ENCODE data around the gene PPID.
"Not testable (repeated sequence)": the region's sequence is repeated elsewhere in the genome, so short reads cannot be mapped to it uniquely, and the experiment has no call there.

Gene PPID

GRCh38 chr4:158729716-158730559 lies 6.7 kb upstream of the PPID start:
- DNase-seq (ENCODE audit: low read depth), result no peak

DNA sequence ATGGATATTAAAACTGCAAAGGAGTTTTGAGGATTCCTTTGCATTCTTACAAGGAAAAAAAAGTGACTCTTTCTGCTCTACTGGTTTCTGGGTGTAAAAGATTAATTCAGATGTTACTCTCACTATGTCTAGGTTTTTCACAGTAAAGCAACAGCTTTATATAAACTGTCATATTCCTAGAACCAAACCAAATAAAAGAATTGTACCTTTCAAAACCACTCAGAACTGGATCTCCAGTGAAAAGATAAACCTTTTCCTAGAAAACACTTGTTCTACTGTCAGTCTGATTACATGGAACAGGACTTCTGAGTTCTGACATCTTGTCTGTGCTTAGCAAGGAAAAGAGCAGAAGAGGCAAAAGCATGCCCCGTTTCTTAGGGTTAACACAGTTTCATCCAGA lies 5.0 kb upstream of the PPID start:
- no peak for DNase-seq (ENCODE audit: low read depth)

DNA sequence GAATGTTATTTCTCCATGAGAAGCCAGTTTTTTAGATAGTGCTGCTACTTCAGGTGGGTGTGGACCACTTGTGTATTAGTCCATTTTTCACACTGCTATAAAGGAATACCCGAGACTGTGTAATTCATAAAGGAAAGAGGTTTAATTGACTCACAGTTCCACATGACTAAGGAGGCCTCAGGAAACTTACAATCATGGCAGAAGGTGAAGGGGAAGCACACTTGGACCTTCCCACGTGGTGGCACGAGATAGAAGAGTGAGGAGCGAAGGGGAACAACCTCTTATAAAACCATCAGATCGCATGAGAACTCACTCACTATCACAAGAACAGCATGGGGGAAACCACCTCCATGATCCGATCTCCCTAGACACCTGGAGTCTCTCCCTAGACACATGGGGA lies 3.4 kb upstream of the PPID start:
- DNase-seq (ENCODE audit: low read depth), result no peak

DNA sequence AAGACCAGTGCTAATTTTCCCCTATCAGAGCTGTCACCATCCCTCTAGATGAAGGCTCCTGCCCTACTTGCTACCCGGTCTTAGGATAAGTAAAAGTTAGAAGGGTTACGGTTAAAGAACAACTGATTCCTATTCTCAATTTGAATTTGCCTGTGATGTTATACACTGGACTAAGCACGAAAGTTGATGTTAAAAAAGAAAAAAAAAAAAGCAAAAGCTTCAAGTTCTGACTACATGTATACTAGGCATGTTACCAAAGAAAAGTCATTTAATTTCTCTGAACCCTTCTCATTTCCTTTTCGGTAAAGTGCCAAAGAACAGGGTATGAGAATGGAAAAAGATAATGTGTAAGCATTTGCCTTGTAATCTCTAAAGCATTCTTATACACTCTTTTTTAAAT lies 1.4 kb upstream of the PPID start:
- no peak for DNase-seq (ENCODE audit: low read depth)

DNA sequence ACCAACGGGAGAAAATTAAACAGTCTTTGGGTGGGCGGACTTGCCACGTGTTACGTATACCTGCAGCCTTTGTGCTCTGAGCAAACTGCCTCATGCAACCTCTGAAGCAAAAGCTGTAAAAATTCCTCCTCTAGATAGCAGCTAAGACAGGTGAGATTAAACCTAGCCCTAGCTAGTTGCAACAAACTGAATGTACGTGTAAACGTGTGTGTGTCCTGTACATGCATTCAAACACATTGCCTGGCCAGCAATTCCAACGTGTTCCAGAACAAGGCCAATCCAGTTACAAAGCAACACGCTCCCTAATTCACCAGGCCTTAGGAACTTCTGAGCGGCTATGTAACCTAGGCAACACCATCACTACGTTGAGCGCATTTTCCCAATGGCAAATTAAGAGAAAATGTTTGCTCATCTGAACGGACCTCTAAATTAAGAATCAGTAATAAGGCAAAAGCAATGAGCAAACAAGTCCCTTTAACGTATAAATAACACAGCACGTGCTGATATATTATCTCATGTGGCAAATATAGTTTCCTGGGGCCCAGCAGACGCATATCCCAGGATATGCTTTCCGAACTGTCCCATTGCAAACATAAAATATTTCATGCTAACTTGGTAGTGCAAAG lies 792 bp downstream of the PPID start:
- DNase-seq (ENCODE audit: low read depth), result no peak

GRCh38 chr4:158721680-158722079 lies 1.5 kb downstream of the PPID start:
- no peak for DNase-seq (ENCODE audit: low read depth)

- DNase-seq (ENCODE audit: low read depth), result no peak
Measured at GRCh38 chr4:158715802-158716201, 7.4 kb downstream of the PPID start.

- DNase-seq (ENCODE audit: low read depth), result no peak
Measured at GRCh38 chr4:158714937-158715336, 8.3 kb downstream of the PPID start.

DNA sequence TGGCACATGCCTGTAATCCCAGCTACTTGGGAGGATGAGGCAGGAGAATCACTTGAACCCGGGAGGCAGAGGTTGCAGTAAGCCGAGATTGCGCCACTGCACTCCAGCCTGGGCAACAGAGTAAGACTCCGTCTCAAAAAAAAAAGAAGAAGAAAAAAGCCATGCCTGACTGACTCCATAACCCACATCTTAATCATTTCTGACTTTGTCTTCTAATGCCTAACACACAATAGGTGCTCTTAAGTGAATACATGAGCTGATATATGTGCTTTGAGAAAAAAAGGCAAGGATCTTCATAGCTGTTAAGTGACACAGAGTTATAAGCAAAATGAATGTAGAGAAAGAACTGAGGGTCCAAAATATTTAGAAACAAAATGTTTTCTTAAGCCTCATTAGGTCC lies 10.6 kb downstream of the PPID start:
- not testable (repeated sequence) for DNase-seq (ENCODE audit: low read depth)

DNA sequence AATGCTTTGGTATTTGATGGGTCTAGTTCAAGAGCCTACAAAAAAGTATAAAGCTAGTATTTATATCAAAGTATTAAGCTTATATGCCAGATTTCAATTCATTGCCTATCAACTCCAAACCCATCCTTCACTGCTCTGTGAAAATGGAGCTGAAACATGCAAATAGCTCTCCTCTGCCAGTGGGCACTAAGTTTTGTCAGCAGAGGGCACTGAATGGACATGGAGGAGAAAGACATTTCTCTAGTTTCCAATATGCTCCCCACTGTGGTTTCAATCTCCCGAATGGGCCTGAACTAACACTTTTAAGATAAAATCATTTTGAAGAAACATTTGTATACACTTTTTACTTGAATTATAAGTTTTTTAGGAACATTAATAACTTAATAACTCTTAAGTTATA lies 12.4 kb downstream of the PPID start:
- DNase-seq (ENCODE audit: low read depth), result no peak

GRCh38 chr4:158704274-158704673 lies 18.9 kb downstream of the PPID start:
- no peak for DNase-seq (ENCODE audit: low read depth)

GRCh38 chr4:158688813-158689212 lies 34.4 kb downstream of the PPID start:
- DNase-seq (ENCODE audit: low read depth), result no peak

GRCh38 chr4:158682066-158682465 lies 41.1 kb downstream of the PPID start:
- no peak for DNase-seq (ENCODE audit: low read depth)

- DNase-seq (ENCODE audit: low read depth), result no peak
Measured at GRCh38 chr4:158681629-158682028, 41.6 kb downstream of the PPID start.

DNA sequence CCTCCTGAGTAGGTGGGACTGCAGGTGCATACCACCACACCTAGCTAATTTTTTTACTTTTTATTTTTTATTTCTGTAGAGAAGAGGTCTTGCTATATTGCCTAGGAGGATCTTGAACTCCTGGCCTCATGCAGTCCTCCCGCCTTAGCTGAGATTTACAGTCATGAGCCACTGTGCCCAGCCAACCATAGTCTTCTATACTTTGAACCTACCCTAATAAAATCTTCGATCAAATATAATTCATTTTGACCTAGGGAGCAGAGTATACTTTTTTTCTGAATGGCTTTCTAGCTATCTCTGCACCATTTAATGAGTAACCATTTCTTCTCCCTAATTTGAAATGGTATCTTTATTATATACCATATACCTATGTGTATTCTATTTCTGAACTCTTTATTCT lies 44.4 kb downstream of the PPID start:
- no peak for DNase-seq (ENCODE audit: low read depth)

DNA sequence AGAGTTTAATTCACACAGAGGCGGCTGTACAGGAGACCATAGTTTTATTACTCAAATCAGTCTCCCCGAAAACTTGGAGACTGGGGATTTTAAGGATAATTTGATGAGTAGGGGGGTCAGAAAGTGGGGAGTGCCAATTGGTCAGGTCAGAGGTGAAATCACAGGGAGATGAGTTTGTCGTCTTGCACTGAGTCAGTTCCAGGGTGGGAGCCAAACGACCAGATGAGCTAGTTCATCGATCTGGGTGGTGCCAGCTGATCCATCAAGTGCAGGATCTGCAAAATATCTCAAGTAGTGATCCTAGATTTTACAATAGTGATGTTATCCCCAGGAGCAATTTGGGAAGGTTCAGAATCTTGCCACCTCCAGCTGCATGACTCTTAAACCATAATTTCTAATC lies 47.1 kb downstream of the PPID start:
- no peak for DNase-seq (ENCODE audit: low read depth)

GRCh38 chr4:158673633-158674032 lies 49.6 kb downstream of the PPID start:
- no peak for DNase-seq (ENCODE audit: low read depth)

- peak; percentile 98 for DNase-seq (ENCODE audit: low read depth)
Measured at GRCh38 chr4:158671915-158672806, 51.0 kb downstream of the PPID start, which contains the start of gene ETFDH. Gene ETFDH, plus strand, starts transcription at chr4:158672296. Its CDS starts 161 bp downstream, at chr4:158672457.

GRCh38 chr4:158671665-158671914 lies 51.6 kb downstream of the PPID start, which contains the start of gene C4orf46:
Gene C4orf46, minus strand, starts transcription at chr4:158671887. Its CDS starts 86 bp downstream, at chr4:158671801.
- DNase-seq (ENCODE audit: low read depth), result no peak

- peak; percentile 41 for DNase-seq (ENCODE audit: low read depth)
Measured at GRCh38 chr4:158670975-158671664, 52.1 kb downstream of the PPID start.

GRCh38 chr4:158669310-158669709 lies 53.9 kb downstream of the PPID start:
- no peak for DNase-seq (ENCODE audit: low read depth)

DNA sequence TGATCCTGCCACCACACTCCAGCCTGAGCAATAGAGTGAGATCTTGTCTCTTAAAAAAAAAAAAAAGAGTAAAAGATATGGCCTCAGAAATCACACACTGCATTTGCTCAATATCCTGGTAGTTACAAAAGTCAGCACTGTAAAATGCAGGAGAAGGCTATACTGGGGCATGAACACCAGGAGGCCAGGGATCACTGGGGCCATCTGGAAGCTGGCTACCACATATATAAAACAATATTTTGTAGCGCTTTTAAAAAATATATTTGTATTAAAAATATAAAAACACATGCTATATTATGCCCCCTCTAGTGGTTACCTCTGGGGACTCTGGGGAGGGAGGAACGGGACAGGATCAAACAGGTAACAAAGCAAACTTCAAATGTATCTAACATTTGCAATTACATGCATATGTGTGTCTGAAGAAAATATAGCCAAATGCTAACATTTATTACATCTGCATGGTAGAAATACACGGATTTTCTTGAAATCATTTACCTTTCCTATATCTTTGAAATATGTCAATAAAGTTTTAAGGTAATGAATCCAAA lies 55.5 kb downstream of the PPID start:
- DNase-seq (ENCODE audit: low read depth), result no peak

Measured in activated T-helper 9 cell treated with anti-CD3 and anti-CD28 coated beads, Interleukin-2, amount 50 U/mL, for 16 hours (primary cell).